KOPT-K1 (cell line): ENCODE data around the gene FBLIM1.

Experiments used
- H3K27ac ChIP-seq: fragments of 200-600 bp; sonication (generic); 2 replicates; pipeline ENCODE4 v1.5.1; 2016; ENCODE audit warnings: antibody characterized with exemption, mild to moderate bottlenecking, low read depth, low read length; ENCODE audit not compliant: poor library complexity, severe bottlenecking
- H3K36me3 ChIP-seq: fragments of 200-600 bp; sonication (generic); 2 replicates; pipeline ENCODE4 v1.5.1; 2017; ENCODE audit warnings: antibody characterized with exemption, mild to moderate bottlenecking, low read length, moderate library complexity; ENCODE audit not compliant: insufficient read depth
- H3K9me3 ChIP-seq: fragments of 200-600 bp; sonication (generic); 2 replicates; pipeline ENCODE4 v1.5.1; 2017; ENCODE audit warnings: antibody characterized with exemption, low read length, mild to moderate bottlenecking; ENCODE audit not compliant: insufficient read depth, poor library complexity, severe bottlenecking

Gene FBLIM1

GRCh38 chr1:15727021-15727420 lies 31.6 kb upstream of the FBLIM1 start:
- Histone ChIP-seq H3K36me3 (peaks cover 88% of the 10 kb centered on the region), H3K9me3 (no peaks in the 10 kb centered on the region), H3K27ac (no peak overlapping the region)

GRCh38 chr1:15727424-15727823 lies 31.2 kb upstream of the FBLIM1 start:
- Histone ChIP-seq H3K36me3 (peaks cover 89% of the 10 kb centered on the region), H3K9me3 (no peaks in the 10 kb centered on the region), H3K27ac (no peak overlapping the region)

GRCh38 chr1:15727866-15728534 lies 30.6 kb upstream of the FBLIM1 start:
- H3K9me3 ChIP-seq, result no peaks in the 10 kb centered on the region
- H3K27ac ChIP-seq, result no peak overlapping the region
- peaks cover 89% of the 10 kb centered on the region for H3K36me3 ChIP-seq

DNA sequence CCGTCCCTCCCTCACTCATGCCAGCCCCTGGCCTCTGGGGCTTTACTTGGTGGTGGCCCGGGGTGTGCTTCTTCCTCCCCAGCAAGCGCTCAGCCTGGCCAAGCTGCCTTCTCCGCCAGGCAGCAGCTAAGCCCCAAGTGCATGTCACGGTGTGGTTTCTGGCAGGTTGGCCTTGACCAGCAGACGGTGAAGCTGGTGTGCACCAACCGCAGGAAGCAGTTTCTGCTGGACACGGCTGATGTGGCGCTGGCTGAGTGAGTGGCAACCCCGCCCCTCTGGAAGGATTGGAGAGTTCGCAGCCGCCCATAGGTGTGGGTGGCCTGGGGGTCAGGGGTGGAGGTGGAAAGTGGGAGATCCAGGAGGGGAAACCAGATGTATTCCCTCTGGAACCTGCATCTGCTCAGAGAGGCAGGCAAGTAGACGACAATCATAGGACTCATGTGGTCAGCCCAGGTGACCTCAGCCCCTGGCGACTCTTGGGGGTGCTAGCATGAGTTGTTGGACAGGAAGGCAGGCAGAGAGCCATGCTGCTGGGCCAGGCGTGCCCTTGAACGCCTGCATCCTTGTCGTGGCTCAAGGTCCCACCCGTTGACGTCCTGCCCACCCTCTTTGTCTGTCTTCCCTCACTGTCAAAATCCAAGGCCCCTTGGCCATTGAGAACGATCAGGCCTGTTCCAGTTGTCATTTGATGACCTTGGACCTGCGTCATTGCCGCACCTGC lies 29.5 kb upstream of the FBLIM1 start:
- H3K9me3 ChIP-seq, result no peaks in the 10 kb centered on the region
- peaks cover 90% of the 10 kb centered on the region for H3K36me3 ChIP-seq
- H3K27ac ChIP-seq, result no peak overlapping the region

GRCh38 chr1:15730423-15730822 lies 28.2 kb upstream of the FBLIM1 start:
- H3K36me3 ChIP-seq, result peaks cover 90% of the 10 kb centered on the region

GRCh38 chr1:15730936-15731335 lies 27.7 kb upstream of the FBLIM1 start:
- Histone ChIP-seq H3K27ac (no peak overlapping the region), H3K36me3 (peaks cover 85% of the 10 kb centered on the region), H3K9me3 (no peaks in the 10 kb centered on the region)

More at GRCh38 chr1:15730423-15730822, 28.2 kb upstream of the FBLIM1 start:
- Histone ChIP-seq H3K27ac (no peak overlapping the region), H3K9me3 (no peaks in the 10 kb centered on the region)

DNA sequence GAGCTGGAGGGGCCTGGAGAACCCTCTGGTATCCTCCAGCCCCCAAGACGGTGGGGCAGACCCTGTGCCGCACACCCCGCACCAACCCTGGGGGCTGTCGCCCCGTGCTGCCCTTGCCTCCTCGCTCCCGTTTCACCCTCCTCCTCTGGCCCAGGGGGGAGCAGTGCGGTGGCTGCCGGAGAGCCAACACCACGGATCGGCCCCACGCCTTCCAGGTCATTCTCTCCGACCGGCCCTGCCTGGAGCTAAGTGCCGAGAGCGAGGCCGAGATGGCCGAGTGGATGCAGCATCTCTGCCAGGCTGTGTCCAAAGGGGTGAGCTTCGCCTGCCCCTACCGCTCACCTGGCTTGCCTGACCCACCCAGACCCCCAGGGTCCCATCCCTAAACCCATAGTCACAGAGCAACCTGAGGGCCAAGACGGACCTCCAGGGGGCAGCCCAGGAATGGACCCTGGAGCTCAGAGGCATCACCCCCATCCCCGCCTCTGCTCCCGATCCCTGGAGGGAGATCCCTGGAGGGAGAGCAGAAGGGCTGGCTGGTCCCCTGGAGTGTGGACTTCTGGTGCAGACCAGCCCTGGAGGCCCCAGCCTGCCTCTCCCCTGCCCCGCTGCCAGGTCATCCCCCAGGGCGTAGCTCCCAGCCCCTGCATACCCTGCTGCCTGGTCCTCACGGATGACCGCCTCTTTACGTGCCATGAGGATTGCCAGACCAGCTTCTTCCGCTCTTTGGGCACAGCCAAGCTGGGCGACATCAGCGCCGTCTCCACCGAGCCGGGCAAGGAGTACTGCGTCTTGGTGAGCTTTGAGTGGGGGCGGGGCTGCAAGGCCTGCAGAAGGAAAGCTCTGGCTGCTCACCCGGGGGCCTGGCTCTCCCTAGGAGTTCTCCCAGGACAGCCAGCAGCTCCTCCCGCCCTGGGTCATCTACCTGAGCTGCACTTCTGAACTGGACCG lies 26.6 kb upstream of the FBLIM1 start:
- no peak overlapping the region for H3K27ac ChIP-seq
- no peaks in the 10 kb centered on the region for H3K9me3 ChIP-seq
- peaks cover 74% of the 10 kb centered on the region for H3K36me3 ChIP-seq

GRCh38 chr1:15732686-15733081 lies 25.9 kb upstream of the FBLIM1 start:
- Histone ChIP-seq H3K9me3 (no peaks in the 10 kb centered on the region), H3K27ac (no peak overlapping the region), H3K36me3 (peaks cover 67% of the 10 kb centered on the region)

GRCh38 chr1:15733218-15733725 lies 25.3 kb upstream of the FBLIM1 start:
- no peaks in the 10 kb centered on the region for H3K9me3 ChIP-seq
- H3K27ac ChIP-seq, result no peak overlapping the region
- H3K36me3 ChIP-seq, result peaks cover 61% of the 10 kb centered on the region

- no peaks in the 10 kb centered on the region for H3K9me3 ChIP-seq
- peaks cover 56% of the 10 kb centered on the region for H3K36me3 ChIP-seq
- H3K27ac ChIP-seq, result no peak overlapping the region
Observed at GRCh38 chr1:15733726-15734226, 24.8 kb upstream of the FBLIM1 start.

GRCh38 chr1:15734296-15734695 lies 24.3 kb upstream of the FBLIM1 start:
- H3K9me3 ChIP-seq, result no peaks in the 10 kb centered on the region
- H3K27ac ChIP-seq, result no peak overlapping the region
- H3K36me3 ChIP-seq, result peaks cover 51% of the 10 kb centered on the region

DNA sequence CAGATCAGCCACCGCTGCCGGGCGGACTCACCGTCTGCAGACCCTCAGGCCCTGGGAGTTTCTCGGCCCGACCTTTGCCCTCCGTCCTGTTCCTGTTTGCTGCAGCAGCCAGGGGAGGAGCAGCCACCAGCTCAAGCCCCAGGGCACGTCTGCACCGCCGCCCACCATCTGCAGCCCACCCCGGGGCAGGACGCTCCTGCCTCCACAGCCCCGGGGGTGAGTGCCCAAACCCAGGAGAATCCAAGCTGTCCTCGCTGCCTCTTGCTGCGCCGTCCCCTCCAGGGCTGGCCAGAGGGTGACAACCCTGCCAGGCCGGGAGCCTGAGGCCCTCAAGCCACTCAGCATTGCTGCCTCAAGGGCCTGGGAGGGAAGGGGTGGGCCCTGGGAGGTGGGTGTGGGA lies 23.7 kb upstream of the FBLIM1 start:
- Histone ChIP-seq H3K27ac (no peak overlapping the region), H3K9me3 (no peaks in the 10 kb centered on the region), H3K36me3 (peaks cover 47% of the 10 kb centered on the region)

DNA sequence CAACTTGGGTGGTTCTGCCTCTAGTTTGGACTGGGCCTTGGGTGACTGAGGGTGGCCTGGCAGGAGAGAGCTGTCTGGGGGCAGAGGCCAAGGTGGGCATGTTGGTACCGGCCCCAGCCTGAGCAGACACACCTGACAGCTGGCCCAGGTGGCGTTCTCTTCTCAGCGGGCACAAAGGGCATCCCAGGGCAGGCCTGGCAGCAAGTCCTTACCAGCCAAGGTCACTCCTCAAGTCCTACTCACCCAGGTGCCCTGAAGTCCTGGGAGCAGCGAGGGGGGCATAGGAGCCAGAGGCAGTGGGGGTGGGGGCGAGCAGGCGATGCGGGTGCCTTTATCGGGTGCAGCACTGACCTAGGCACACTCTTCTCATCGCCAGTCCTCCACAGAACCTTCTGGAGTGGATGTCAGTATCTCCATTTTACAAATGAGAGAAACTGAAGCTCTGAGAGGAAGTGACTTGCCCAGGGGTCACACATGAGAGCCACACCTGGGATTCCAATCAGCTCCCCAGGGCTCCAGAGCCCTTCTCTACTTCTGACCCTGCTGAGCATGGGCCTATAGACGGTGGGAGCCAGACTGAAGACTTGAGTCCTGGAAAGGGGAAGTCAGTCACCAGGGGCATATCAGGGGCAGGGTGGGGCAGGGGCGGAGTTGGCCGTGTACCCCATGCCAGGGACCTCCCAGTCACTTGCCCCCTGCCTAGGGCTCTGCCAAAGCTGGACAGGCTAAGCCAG lies 23.1 kb upstream of the FBLIM1 start:
- no peak overlapping the region for H3K27ac ChIP-seq
- peaks cover 45% of the 10 kb centered on the region for H3K36me3 ChIP-seq
- H3K9me3 ChIP-seq, result no peaks in the 10 kb centered on the region
